HG02610 (cell line): ENCODE measurements around the gene MARVELD2.
A peak's percentile ranks its signal among the peaks of the same experiment; 100 is the strongest.
"Not testable (repeated sequence)": the region's sequence is repeated elsewhere in the genome, so short reads cannot be mapped to it uniquely, and the experiment has no call there.

Experiments used
- ATAC-seq: cut with Tn5 transposase; IDR thresholded peaks from one replicate; pipeline ENCODE4 v1.9.1; 2021; ENCODE audit warnings: mild to moderate bottlenecking, moderate library complexity; ENCODE audit not compliant: unreplicated experiment

Gene MARVELD2

GRCh38 chr5:69444127-69444754, 29.3 kb downstream of the MARVELD2 start:
- ATAC-seq: no peak

GRCh38 chr5:69449511-69449910, 34.6 kb downstream of the MARVELD2 start:
- no peak for ATAC-seq

GRCh38 chr5:69450116-69450515, 35.2 kb downstream of the MARVELD2 start:
- no peak for ATAC-seq

GRCh38 chr5:69450527-69450926, 35.6 kb downstream of the MARVELD2 start:
- not testable (repeated sequence) for ATAC-seq

- ATAC-seq: no peak
Measured at GRCh38 chr5:69451941-69452647, 37.2 kb downstream of the MARVELD2 start.

GRCh38 chr5:69453487-69453886, 38.6 kb downstream of the MARVELD2 start:
- not testable (repeated sequence) for ATAC-seq

- ATAC-seq: no peak
Measured at GRCh38 chr5:69454460-69455249, 39.7 kb downstream of the MARVELD2 start.

GRCh38 chr5:69455428-69455988, 40.6 kb downstream of the MARVELD2 start:
- not testable (repeated sequence) for ATAC-seq

- no peak for ATAC-seq
Measured at GRCh38 chr5:69462170-69462569, 47.3 kb downstream of the MARVELD2 start.

GRCh38 chr5:69466375-69466774, 51.5 kb downstream of the MARVELD2 start:
- ATAC-seq: not testable (repeated sequence)

GRCh38 chr5:69467442-69468225, 52.7 kb downstream of the MARVELD2 start:
- peak; percentile 96 for ATAC-seq

GRCh38 chr5:69468631-69469030, 53.7 kb downstream of the MARVELD2 start:
- ATAC-seq: no peak

GRCh38 chr5:69471516-69471915, 56.6 kb downstream of the MARVELD2 start:
- not testable (repeated sequence) for ATAC-seq

- not testable (repeated sequence) for ATAC-seq
Measured at GRCh38 chr5:69472535-69473143, 57.7 kb downstream of the MARVELD2 start.

GRCh38 chr5:69477170-69477569, 62.3 kb downstream of the MARVELD2 start:
- ATAC-seq: no peak

- not testable (repeated sequence) for ATAC-seq
Measured at GRCh38 chr5:69478296-69478695, 63.4 kb downstream of the MARVELD2 start.

- ATAC-seq: no peak
Measured at GRCh38 chr5:69484891-69485290, 70.0 kb downstream of the MARVELD2 start.

GRCh38 chr5:69485471-69485870, 70.6 kb downstream of the MARVELD2 start:
- no peak for ATAC-seq

GRCh38 chr5:69489246-69489645, 74.3 kb downstream of the MARVELD2 start:
- ATAC-seq: no peak

- ATAC-seq: no peak
Measured at GRCh38 chr5:69491027-69491426, 76.1 kb downstream of the MARVELD2 start.
